ENCODE measurements around the gene GPC6.

- TF ChIP-seq CTCF (IDR thresholded peaks at IDR 0.05) (no peak), USF2 (IDR thresholded peaks at IDR 0.05) (no peak), NFE2L2 (conservative IDR thresholded peaks at IDR 0.05; ENCODE audit: low read length) (no peak), ESRRA (IDR thresholded peaks at IDR 0.05; ENCODE audit: borderline replicate concordance, low read length) (no peak), PHF8 (IDR thresholded peaks at IDR 0.05; ENCODE audit: borderline replicate concordance, low read depth) (no peak), POLR2A (IDR thresholded peaks at IDR 0.05; ENCODE audit: low read length) (no peak), REST (IDR thresholded peaks at IDR 0.05) (no peak)
Measured at GRCh38 chr13:94053986-94054593, 827.5 kb downstream of the GPC6 start.

Data from A549 (cell line).